GM12878 (cell line): Measurements from ENCODE around the gene PLEKHA6.

ENCODE experiments used
- BHLHE40 ChIP-seq, 2 experiments: fragments of 450-650 bp in 1 of 2; IDR thresholded peaks; 2 replicates each; pipeline ENCODE4 v1.6.1; 2011 to 2017; ENCODE audit warnings: low read depth in 2 of 2, borderline replicate concordance in 1 of 2, improper control_type of control experiment in 1 of 2, low read length in 1 of 2, mild to moderate bottlenecking in 1 of 2
- CHD1 ChIP-seq: IDR thresholded peaks from 2 replicates; pipeline ENCODE4 v1.6.1; 2012; ENCODE audit warnings: low read depth, low read length, improper control_type of control experiment
- CUX1 ChIP-seq: IDR thresholded peaks from 2 replicates; pipeline ENCODE4 v1.6.1; 2012; ENCODE audit warnings: improper control_type of control experiment, low read depth, low read length; ENCODE audit not compliant: insufficient replicate concordance
- REST ChIP-seq: IDR thresholded peaks from 2 replicates; pipeline ENCODE4 v1.6.1; 2012; ENCODE audit warnings: mild to moderate bottlenecking, low read depth, low read length
- ZSCAN29 ChIP-seq: fragments of 450-650 bp; IDR thresholded peaks from 2 replicates; pipeline ENCODE4 v1.6.1; 2017; ENCODE audit warnings: mild to moderate bottlenecking, moderate library complexity

- TF ChIP-seq BHLHE40 (IDR thresholded peaks at IDR 0.05; ENCODE audit: borderline replicate concordance in 1 of 2, low read depth in 2 of 2, low read length in 1 of 2) (no peak), REST (no peak), ZSCAN29 (no peak), CHD1 (no peak), CUX1 (no peak)
Measured at GRCh38 chr1:204367956-204368355, 8.2 kb upstream of the PLEKHA6 start.
